NB4 (cell line): ENCODE data around the gene MEGF10.

Experiments used
- POLR2A ChIP-seq: IDR thresholded peaks from 2 replicates; pipeline ENCODE4 v1.6.1; 2011; ENCODE audit warnings: mild to moderate bottlenecking; ENCODE audit not compliant: insufficient read length; ENCODE audit errors: extremely low read depth
- TF ChIP-seq, protein P1 (sequence below): IDR thresholded peaks from one replicate; pipeline ENCODE4 v1.5.1; 2012; ENCODE audit warnings: low read depth, low read length

DNA sequence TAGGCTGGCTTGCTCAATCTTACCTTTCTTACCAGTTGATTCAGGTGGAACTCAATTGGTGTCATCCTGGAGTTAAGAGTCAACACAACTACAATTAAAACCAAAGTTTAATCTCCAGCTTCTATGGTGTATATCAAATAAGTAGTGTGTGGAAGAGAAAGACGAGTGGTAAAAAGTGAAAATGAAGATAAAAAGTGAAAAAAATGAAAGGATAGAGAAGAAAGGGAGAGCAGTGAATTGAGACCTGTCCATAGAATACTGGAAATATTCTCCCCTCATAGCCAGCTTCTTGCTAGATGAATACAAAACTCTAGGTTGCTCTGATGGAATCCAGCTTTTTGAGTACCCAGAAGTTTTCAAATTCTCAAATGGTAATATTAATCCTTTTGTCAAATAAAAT is 76.4 kb downstream of the MEGF10 start:
- TF ChIP-seq, protein P1, sequence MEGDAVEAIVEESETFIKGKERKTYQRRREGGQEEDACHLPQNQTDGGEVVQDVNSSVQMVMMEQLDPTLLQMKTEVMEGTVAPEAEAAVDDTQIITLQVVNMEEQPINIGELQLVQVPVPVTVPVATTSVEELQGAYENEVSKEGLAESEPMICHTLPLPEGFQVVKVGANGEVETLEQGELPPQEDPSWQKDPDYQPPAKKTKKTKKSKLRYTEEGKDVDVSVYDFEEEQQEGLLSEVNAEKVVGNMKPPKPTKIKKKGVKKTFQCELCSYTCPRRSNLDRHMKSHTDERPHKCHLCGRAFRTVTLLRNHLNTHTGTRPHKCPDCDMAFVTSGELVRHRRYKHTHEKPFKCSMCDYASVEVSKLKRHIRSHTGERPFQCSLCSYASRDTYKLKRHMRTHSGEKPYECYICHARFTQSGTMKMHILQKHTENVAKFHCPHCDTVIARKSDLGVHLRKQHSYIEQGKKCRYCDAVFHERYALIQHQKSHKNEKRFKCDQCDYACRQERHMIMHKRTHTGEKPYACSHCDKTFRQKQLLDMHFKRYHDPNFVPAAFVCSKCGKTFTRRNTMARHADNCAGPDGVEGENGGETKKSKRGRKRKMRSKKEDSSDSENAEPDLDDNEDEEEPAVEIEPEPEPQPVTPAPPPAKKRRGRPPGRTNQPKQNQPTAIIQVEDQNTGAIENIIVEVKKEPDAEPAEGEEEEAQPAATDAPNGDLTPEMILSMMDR: no peak
- TF ChIP-seq POLR2A: no peak
